ENCODE results near the gene ZNF106. TPM values are rescaled to one million over a fixed set of nuclear protein-coding genes. Genes with fewer than 3 reads are reported as not detected.

Gene ZNF106
- polyA plus RNA-seq, 3 donors, result 29.0 to 121 (median 69.2) TPM

DNA sequence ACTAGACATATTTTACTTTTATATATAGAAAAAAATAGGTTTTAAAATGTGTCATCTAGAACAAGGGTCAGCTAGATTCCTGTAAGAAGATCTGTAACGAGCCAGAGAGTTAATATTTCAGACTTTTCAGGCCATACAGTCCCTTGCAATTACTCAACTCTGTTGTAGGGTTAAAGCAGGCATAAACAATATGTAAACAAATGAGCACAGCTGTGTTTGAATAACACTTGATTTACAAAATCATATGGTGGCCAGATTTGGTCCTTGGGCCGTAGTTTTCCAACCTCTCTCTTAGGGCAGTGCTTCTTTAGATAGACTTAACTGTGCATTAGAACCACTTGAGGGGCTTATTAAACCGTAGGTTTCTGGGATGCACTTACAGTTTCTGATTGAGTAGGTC lies 38.0 kb upstream of the ZNF106 start:
- no peak overlapping the region for H3K27ac ChIP-seq (ENCODE audit: low read depth in 1 of 2, low read length in 2 of 2)
- no peak for TF ChIP-seq CTCF (IDR thresholded peaks at IDR 0.05)
- H3K4me1 ChIP-seq (ENCODE audit: control insufficient read depth in 1 of 2, insufficient read depth in 2 of 2, low read length in 2 of 2), result no peaks in the 10 kb centered on the region
- intact Hi-C loops (cut with micrococcal nuclease), result no loop called here
- H3K9me3 ChIP-seq (replicated peaks in 1 of 2; ENCODE audit: control insufficient read depth in 1 of 2, insufficient read depth in 1 of 2, low read length in 2 of 2), result no peaks in the 10 kb centered on the region
- no peaks in the 10 kb centered on the region for H3K9me3 Mint-ChIP-seq
- H3K9ac ChIP-seq (ENCODE audit: insufficient read depth, low read length, poor library complexity, severe bottlenecking), result no peak overlapping the region
- no CpG with 5 or more reads among the region's 3 CpGs for WGBS (ENCODE audit: insufficient coverage)
- no peak overlapping the region for H3K4me3 Mint-ChIP-seq
- no peak overlapping the region for H3K4me3 ChIP-seq (replicated peaks in 1 of 3; ENCODE audit: low read depth in 2 of 3, low read length in 3 of 3)
- H3K79me2 ChIP-seq (ENCODE audit: insufficient read depth, low read length), result no peaks in the 10 kb centered on the region
- H3K36me3 ChIP-seq (replicated peaks in 1 of 2; ENCODE audit: control insufficient read depth in 1 of 2, insufficient read depth in 2 of 2, low read length in 2 of 2), result peaks cover 72 to 93% of the 10 kb centered on the region in 2 donors
- peaks cover 23% of the 10 kb centered on the region for H4K20me1 ChIP-seq (ENCODE audit: insufficient read depth, low read length)
- no peak overlapping the region for H3K4me2 ChIP-seq (replicated peaks; ENCODE audit: extremely low read depth, low read length, poor library complexity, severe bottlenecking)
- H3K36me3 Mint-ChIP-seq, result peaks cover 69 to 82% of the 10 kb centered on the region in 2 donors
- no peak overlapping the region for H2AFZ ChIP-seq (ENCODE audit: insufficient read depth, low read depth, low read length, poor library complexity, severe bottlenecking)
- no peak overlapping the region for H3K27ac Mint-ChIP-seq
- no peaks in the 10 kb centered on the region for H3K27me3 Mint-ChIP-seq (ENCODE audit: low read depth in 3 of 3)
- H3K27me3 ChIP-seq (ENCODE audit: control insufficient read depth in 2 of 2, insufficient read depth in 2 of 2, low read length in 2 of 2), result no peaks in the 10 kb centered on the region
- DNase-seq, result no peak
- no peaks in the 10 kb centered on the region for H3K4me1 Mint-ChIP-seq

DNA sequence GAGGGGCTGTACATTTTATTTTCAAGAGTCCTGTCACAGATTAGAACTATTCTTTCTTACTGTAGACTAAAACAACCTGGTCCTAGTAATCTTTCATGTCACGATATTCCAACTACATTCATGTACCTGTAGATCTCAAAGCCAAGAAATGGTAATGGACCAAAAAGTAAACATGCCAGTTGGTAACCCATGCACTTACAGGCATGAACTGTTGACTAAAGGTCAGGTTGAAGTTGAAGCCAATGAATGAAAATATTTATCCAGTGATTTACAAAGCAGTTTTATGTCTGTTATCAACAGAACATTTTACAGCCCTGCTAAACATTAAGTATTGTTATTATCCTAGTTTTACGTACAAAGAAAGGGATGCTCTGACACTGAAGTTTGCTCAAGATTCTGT lies 32.4 kb upstream of the ZNF106 start:
- H3K9me3 Mint-ChIP-seq, result no peaks in the 10 kb centered on the region
- Histone ChIP-seq H3K4me2 (replicated peaks; ENCODE audit: extremely low read depth, low read length, poor library complexity, severe bottlenecking) (no peak overlapping the region), H3K9me3 (replicated peaks in 1 of 2; ENCODE audit: control insufficient read depth in 1 of 2, insufficient read depth in 1 of 2, low read length in 2 of 2) (no peaks in the 10 kb centered on the region), H3K79me2 (ENCODE audit: insufficient read depth, low read length) (no peaks in the 10 kb centered on the region), H4K20me1 (ENCODE audit: insufficient read depth, low read length) (peaks cover 26% of the 10 kb centered on the region), H3K9ac (ENCODE audit: insufficient read depth, low read length, poor library complexity, severe bottlenecking) (no peak overlapping the region), H2AFZ (ENCODE audit: insufficient read depth, low read depth, low read length, poor library complexity, severe bottlenecking) (no peak overlapping the region), H3K4me1 (ENCODE audit: control insufficient read depth in 1 of 2, insufficient read depth in 2 of 2, low read length in 2 of 2) (no peaks in the 10 kb centered on the region), H3K27me3 (ENCODE audit: control insufficient read depth in 2 of 2, insufficient read depth in 2 of 2, low read length in 2 of 2) (no peaks in the 10 kb centered on the region), H3K27ac (ENCODE audit: low read depth in 1 of 2, low read length in 2 of 2) (no peak overlapping the region), H3K4me3 (replicated peaks in 1 of 3; ENCODE audit: low read depth in 2 of 3, low read length in 3 of 3) (no peak overlapping the region), H3K36me3 (replicated peaks in 1 of 2; ENCODE audit: control insufficient read depth in 1 of 2, insufficient read depth in 2 of 2, low read length in 2 of 2) (peaks cover 66 to 93% of the 10 kb centered on the region in 2 donors)
- WGBS (ENCODE audit: insufficient coverage), result 100% methylated on average over 1 of the region's 2 CpGs
- H3K27ac Mint-ChIP-seq, result no peak overlapping the region
- peaks cover 58 to 87% of the 10 kb centered on the region in 2 donors for H3K36me3 Mint-ChIP-seq
- intact Hi-C loops (cut with micrococcal nuclease), result no loop called here
- H3K4me1 Mint-ChIP-seq, result no peaks in the 10 kb centered on the region
- no peak overlapping the region for H3K4me3 Mint-ChIP-seq
- no peak for DNase-seq
- no peak for TF ChIP-seq CTCF (IDR thresholded peaks at IDR 0.05)
- H3K27me3 Mint-ChIP-seq (ENCODE audit: low read depth in 3 of 3), result no peaks in the 10 kb centered on the region

Measured in CD14-positive monocyte (primary cell).